Endodermal cell (in vitro differentiated cells): ENCODE results near the gene TRHDE. TPM values are rescaled to one million over a fixed set of nuclear protein-coding genes. Genes with fewer than 3 reads are reported as not detected.

Experiments used
- DNase-seq: peaks from one replicate; pipeline ENCODE4 v3.0.0-alpha.2; 2017
- H3K27ac ChIP-seq: 2 replicates; pipeline ENCODE4 v1.5.1; 2013; ENCODE audit warnings: mild to moderate bottlenecking, low read depth, low read length, moderate library complexity
- H3K27me3 ChIP-seq: 2 replicates; pipeline ENCODE4 v1.6.1; 2013; ENCODE audit warnings: mild to moderate bottlenecking, low read length, moderate library complexity; ENCODE audit not compliant: insufficient read depth, control insufficient read depth, poor library complexity, severe bottlenecking
- H3K36me3 ChIP-seq: 2 replicates; pipeline ENCODE4 v1.7.0; 2013; ENCODE audit warnings: mild to moderate bottlenecking, low read length, moderate library complexity; ENCODE audit not compliant: control insufficient read depth, insufficient read depth
- H3K4me1 ChIP-seq: one replicate; pipeline ENCODE4 v1.7.0; 2013; ENCODE audit warnings: low read length; ENCODE audit not compliant: control insufficient read depth, insufficient read depth
- H3K4me3 ChIP-seq: 2 replicates; pipeline ENCODE4 v1.5.1; 2013; ENCODE audit warnings: mild to moderate bottlenecking, low read length, moderate library complexity
- H3K9ac ChIP-seq: 2 replicates; pipeline ENCODE4 v1.6.1; 2013; ENCODE audit warnings: mild to moderate bottlenecking, low read length, moderate library complexity; ENCODE audit not compliant: poor library complexity, severe bottlenecking; ENCODE audit errors: extremely low read depth
- H3K9me3 ChIP-seq: 2 replicates; pipeline ENCODE4 v1.6.1; 2013; ENCODE audit warnings: mild to moderate bottlenecking, low read length, moderate library complexity; ENCODE audit not compliant: control insufficient read depth
- H3K27ac Mint-ChIP-seq: 2 replicates; pipeline ENCODE4 v1.8.0; 2020; ENCODE audit warnings: mixed read lengths
- H3K27me3 Mint-ChIP-seq: 2 replicates; pipeline ENCODE4 v1.8.0; 2021; ENCODE audit warnings: mild to moderate bottlenecking, mixed read lengths; ENCODE audit not compliant: insufficient read depth
- H3K36me3 Mint-ChIP-seq: 2 replicates; pipeline ENCODE4 v1.8.0; 2020; ENCODE audit warnings: low read depth, mixed read lengths
- H3K4me1 Mint-ChIP-seq: 2 replicates; pipeline ENCODE4 v1.8.0; 2020; ENCODE audit warnings: mixed read lengths
- H3K4me3 Mint-ChIP-seq: 2 replicates; pipeline ENCODE4 v1.8.0; 2020; ENCODE audit warnings: mild to moderate bottlenecking, moderate library complexity, mixed read lengths
- H3K9me3 Mint-ChIP-seq: 2 replicates; pipeline ENCODE4 v1.8.0; 2020; ENCODE audit warnings: mild to moderate bottlenecking, mixed read lengths
- CTCF ChIP-seq: fragments of 200-600 bp; sonication (generic); conservative IDR thresholded peaks from 2 replicates; pipeline ENCODE4 v1.5.0; 2021; ENCODE audit warnings: antibody characterized with exemption, mild to moderate bottlenecking
- WGBS, 2 experiments: methylation state at CpG; one replicate each; pipeline versions ENCODE4 v1.1.5 to v1.1.7; 2013; ENCODE audit warnings: missing lambda C conversion rate in 2 of 2, mixed read lengths in 1 of 2; ENCODE audit not compliant: insufficient coverage in 1 of 2, insufficient read length in 1 of 2; 5-methylcytosine and 5-hydroxymethylcytosine counted together
- total RNA-seq, 2 donors: library from RNA; stranded (reverse); fragmentation: NEBNext Ultra II Directional in 1 of 2; extraction: Animal tissue kit (Norgen Biotek cat#: 25700) in 1 of 2; gene quantifications; 2 replicates in 1 of 2; 3 replicates in 1 of 2; pipeline ENCODE4 v1.2.1, GENCODE V29; 2021

The TRHDE gene
- total RNA-seq, 2 donors from 2014 or later: 0.20 to 1.2 TPM

DNA sequence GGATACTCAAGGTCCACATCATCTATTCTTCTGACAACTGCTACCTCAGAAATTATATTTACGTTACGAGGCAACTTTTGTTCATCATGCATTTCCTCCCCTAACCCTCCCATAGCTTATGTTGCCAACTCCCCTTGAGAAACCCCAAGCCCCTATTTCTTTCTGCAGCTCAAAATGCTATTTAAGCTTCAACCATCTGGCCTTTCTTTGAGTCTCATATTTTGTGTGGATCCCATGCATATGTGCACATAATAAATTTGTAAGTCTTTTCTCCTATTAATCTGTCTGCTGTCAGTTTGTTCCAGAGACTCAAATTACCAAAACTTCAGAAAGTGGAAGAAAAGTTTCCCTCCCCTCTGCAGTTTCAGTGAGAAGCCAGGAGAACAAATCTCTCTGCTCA, 444.1 kb downstream of the TRHDE start:
- no peak for DNase-seq
- no peak for TF ChIP-seq CTCF
- peaks cover 14% of the 10 kb centered on the region for H3K9me3 ChIP-seq
- Mint-ChIP-seq H3K9me3 (peaks cover 25% of the 10 kb centered on the region), H3K36me3 (peaks cover 5% of the 10 kb centered on the region), H3K27me3 (no peaks in the 10 kb centered on the region), H3K4me1 (no peaks in the 10 kb centered on the region), H3K27ac (no peak overlapping the region), H3K4me3 (no peak overlapping the region)
- peak overlapping the region; percentile 83 for H3K27ac ChIP-seq
- H3K27me3 ChIP-seq: no peaks in the 10 kb centered on the region
- H3K9ac ChIP-seq: no peak overlapping the region
- H3K36me3 ChIP-seq: no peaks in the 10 kb centered on the region
- H3K4me1 ChIP-seq: no peaks in the 10 kb centered on the region
- 96% methylated on average over 2 of the region's 2 CpGs; no CpG with 5 or more reads in 1 of the 2 experiments for WGBS, 2 experiments
- no peak overlapping the region for H3K4me3 ChIP-seq

DNA sequence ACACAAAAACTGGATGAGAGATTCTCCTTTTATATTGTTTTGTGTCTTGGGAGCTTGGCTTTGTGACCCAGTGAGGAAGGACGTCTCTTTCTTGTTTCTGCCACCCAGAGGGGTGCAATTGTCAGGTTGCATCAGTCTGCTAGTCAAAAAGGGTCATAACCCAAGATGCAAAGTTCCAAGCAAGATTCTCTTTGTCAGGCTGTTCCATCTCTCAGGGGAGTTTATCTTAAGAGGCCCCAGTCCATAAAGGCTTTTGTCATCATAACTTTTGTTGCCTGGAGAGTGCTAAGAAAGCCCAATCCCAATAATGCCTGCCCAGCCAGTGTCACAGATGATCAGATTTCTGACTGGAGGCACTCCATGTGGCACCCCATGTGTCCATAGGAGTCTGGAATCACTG, 444.9 kb downstream of the TRHDE start:
- no peak for TF ChIP-seq CTCF
- WGBS, 2 experiments: 29 to 76% methylated on average over 1 of the region's 1 CpG
- Mint-ChIP-seq H3K9me3 (peaks cover 33% of the 10 kb centered on the region), H3K27ac (no peak overlapping the region), H3K27me3 (no peaks in the 10 kb centered on the region), H3K4me3 (no peak overlapping the region), H3K4me1 (no peaks in the 10 kb centered on the region), H3K36me3 (peaks cover 5% of the 10 kb centered on the region)
- no peak overlapping the region for H3K4me3 ChIP-seq
- H3K27ac ChIP-seq: peak overlapping the region; percentile 83
- H3K9me3 ChIP-seq: peaks cover 22% of the 10 kb centered on the region
- H3K9ac ChIP-seq: no peak overlapping the region
- no peak for DNase-seq
- H3K36me3 ChIP-seq: no peaks in the 10 kb centered on the region
- no peaks in the 10 kb centered on the region for H3K27me3 ChIP-seq
- no peaks in the 10 kb centered on the region for H3K4me1 ChIP-seq
